ENCODE data around the gene PCNT.

Gene PCNT

DNA sequence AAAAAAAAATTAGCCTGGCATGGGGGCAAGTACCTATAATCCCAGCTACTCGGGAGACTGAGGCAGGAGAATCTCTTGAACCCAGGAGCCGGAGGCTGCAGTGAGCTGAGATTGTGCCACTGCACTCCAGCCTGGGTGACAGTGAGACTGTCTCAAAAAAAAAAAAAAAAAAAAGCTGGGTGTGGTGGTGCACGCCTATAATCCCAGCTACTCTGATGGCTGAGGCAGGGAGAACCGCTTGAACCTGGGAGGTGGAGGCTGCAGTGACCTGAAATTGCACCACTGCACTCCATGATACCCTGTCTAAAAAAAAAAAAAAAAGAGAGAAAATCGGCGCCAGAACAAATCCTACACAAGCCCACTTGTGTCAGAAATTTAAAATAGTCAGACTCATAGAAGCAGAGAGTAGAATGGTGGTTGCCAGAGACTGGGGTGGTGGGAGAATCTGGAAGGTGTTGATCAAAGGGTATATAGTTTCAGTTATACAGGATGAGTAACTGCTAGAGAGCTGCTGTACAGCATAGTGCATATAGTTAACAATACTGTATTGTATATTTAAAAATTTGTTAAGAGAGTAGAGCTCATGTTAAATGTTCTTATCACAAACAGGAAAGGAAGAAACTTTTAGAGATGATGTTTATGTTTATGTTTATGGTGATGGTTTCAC lies 144.3 kb downstream of the PCNT start (continued):
- TF ChIP-seq ZNF394 (tag by site-specific recombination; IDR thresholded peaks at IDR 0.05; ENCODE audit: borderline replicate concordance) = peak; percentile 49; the same call in 1 of the 2 replicates
- peak; percentile 34; the same call in 1 of the 2 replicates for TF ChIP-seq KLF9 (tag by site-specific recombination; IDR thresholded peaks at IDR 0.05; ENCODE audit: low read depth)
- no peak for TF ChIP-seq ZNF785 (tag by site-specific recombination; IDR thresholded peaks at IDR 0.05)
- no peak for TF ChIP-seq ZNF701 (tag by site-specific recombination; IDR thresholded peaks at IDR 0.05)
- TF ChIP-seq WT1 (tag by site-specific recombination; IDR thresholded peaks at IDR 0.05) = no peak
- no peak for TF ChIP-seq SP2 (tag by site-specific recombination; IDR thresholded peaks at IDR 0.05)
- TF ChIP-seq RBAK (tag by site-specific recombination; IDR thresholded peaks at IDR 0.05) = no peak
- no peak for TF ChIP-seq ZNF169 (tag by site-specific recombination; IDR thresholded peaks at IDR 0.05)
- no peak for TF ChIP-seq MZF1 (tag by site-specific recombination; IDR thresholded peaks at IDR 0.05; ENCODE audit: borderline replicate concordance)
- TF ChIP-seq ZBTB48 (tag by site-specific recombination; IDR thresholded peaks at IDR 0.05) = no peak
- TF ChIP-seq SP7 (tag by site-specific recombination; IDR thresholded peaks at IDR 0.05) = no peak
- TF ChIP-seq ZNF621 (tag by site-specific recombination; IDR thresholded peaks at IDR 0.05) = no peak
- TF ChIP-seq GLIS1 (tag by site-specific recombination; IDR thresholded peaks at IDR 0.05) = no peak
- no peak for TF ChIP-seq ZNF2 (tag by site-specific recombination; IDR thresholded peaks at IDR 0.05)
- TF ChIP-seq, protein P1, sequence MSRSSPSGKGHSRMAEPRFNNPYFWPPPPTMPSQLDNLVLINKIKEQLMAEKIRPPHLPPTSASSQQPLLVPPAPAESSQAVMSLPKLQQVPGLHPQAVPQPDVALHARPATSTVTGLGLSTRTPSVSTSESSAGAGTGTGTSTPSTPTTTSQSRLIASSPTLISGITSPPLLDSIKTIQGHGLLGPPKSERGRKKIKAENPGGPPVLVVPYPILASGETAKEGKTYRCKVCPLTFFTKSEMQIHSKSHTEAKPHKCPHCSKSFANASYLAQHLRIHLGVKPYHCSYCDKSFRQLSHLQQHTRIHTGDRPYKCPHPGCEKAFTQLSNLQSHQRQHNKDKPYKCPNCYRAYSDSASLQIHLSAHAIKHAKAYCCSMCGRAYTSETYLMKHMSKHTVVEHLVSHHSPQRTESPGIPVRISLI (tag by site-specific recombination; IDR thresholded peaks at IDR 0.05) = peak; percentile 77
- TF ChIP-seq ZNF777 (tag by site-specific recombination; IDR thresholded peaks at IDR 0.05; ENCODE audit: borderline replicate concordance) = no peak
- no peak for TF ChIP-seq GLI2 (tag by site-specific recombination; IDR thresholded peaks at IDR 0.05; ENCODE audit: borderline replicate concordance, low read depth)
- no peak for TF ChIP-seq HOXC10 (CRISPR knock-in tag; IDR thresholded peaks at IDR 0.05)
- TF ChIP-seq ZNF16 (tag by site-specific recombination; IDR thresholded peaks at IDR 0.05; ENCODE audit: low read depth) = no peak
- TF ChIP-seq SP3 (tag by site-specific recombination; IDR thresholded peaks at IDR 0.05) = no peak
- TF ChIP-seq ZNF354C (tag by site-specific recombination; IDR thresholded peaks at IDR 0.05; ENCODE audit: borderline replicate concordance, low read depth) = no peak
- TF ChIP-seq ZNF600 (tag by site-specific recombination; IDR thresholded peaks at IDR 0.05) = peak; percentile 58
- TF ChIP-seq ZNF184 (tag by site-specific recombination; IDR thresholded peaks at IDR 0.05) = no peak
- TF ChIP-seq ZNF514 (tag by site-specific recombination; IDR thresholded peaks at IDR 0.05) = no peak
- TF ChIP-seq ZNF223 (tag by site-specific recombination; IDR thresholded peaks at IDR 0.05) = no peak
- TF ChIP-seq ZNF677 (tag by site-specific recombination; IDR thresholded peaks at IDR 0.05) = no peak
- peak; percentile 76 for TF ChIP-seq KLF1 (tag by site-specific recombination; IDR thresholded peaks at IDR 0.05)
- no peak for TF ChIP-seq ZNF26 (tag by site-specific recombination; IDR thresholded peaks at IDR 0.05)

Data from HEK293 (cell line).